Ovary (tissue), 9 donors: ENCODE results near the gene SDF4. TPM values are rescaled to one million over a fixed set of nuclear protein-coding genes. Genes with fewer than 3 reads are reported as not detected.

Experiments
- DNase-seq, 5 donors: peaks; one replicate each; pipeline ENCODE4 v3.0.0-alpha.2; 2019 to 2020
- H3K27ac ChIP-seq, 2 donors: fragments of 200-600 bp; one replicate each; pipeline versions ENCODE4 v1.5.1 to v1.8.0; 2019 to 2022
- H3K27me3 ChIP-seq: fragments of 200-600 bp; one replicate; pipeline ENCODE4 v1.8.0; 2022
- H3K36me3 ChIP-seq: fragments of 200-600 bp; sonication (generic); one replicate; pipeline ENCODE4 v1.5.1; 2019
- H3K4me1 ChIP-seq: one replicate; pipeline ENCODE4 v1.8.1; 2013; ENCODE audit warnings: mild to moderate bottlenecking, moderate library complexity; ENCODE audit not compliant: insufficient read depth
- H3K4me3 ChIP-seq: fragments of 200-600 bp; sonication (generic); one replicate; pipeline ENCODE4 v1.5.1; 2017
- H3K9me3 ChIP-seq, 2 donors: fragments of 200-600 bp in 1 of 2; sonication (generic) in 1 of 2; one replicate each; pipeline versions ENCODE4 v1.5.1 to v1.8.1; 2013 to 2019; ENCODE audit warnings: mild to moderate bottlenecking in 1 of 2, moderate library complexity in 1 of 2
- EP300 ChIP-seq: sonication (generic); formaldehyde crosslinking; IDR thresholded peaks from one replicate; pipeline ENCODE4 v1.6.1; 2017; ENCODE audit warnings: antibody characterized with exemption
- POLR2A ChIP-seq: fragments of 450-650 bp; IDR thresholded peaks from one replicate; pipeline ENCODE4 v1.6.1; 2017; ENCODE audit warnings: antibody characterized with exemption, mild to moderate bottlenecking, moderate library complexity
- WGBS, 3 donors: extraction: QIAGEN DNeasy Blood & Tissue Kit in 1 of 3; methylation state at CpG; one replicate each; pipeline versions ENCODE4 v1.1.5 to v1.1.7; 2013 to 2017; 5-methylcytosine and 5-hydroxymethylcytosine counted together
- intact Hi-C, 4 donors: fragments of 100-400 bp; cut with DNase I; formaldehyde crosslinking; loops; one replicate each; pipeline versions ENCODE4 v1.11.0 to v1.15.1; 2022 to 2023
- polyA plus RNA-seq, 2 donors: library from polyadenylated mRNA; stranded (reverse); fragments of 200-250 nt in 1 of 2; fragments of 350-450 nt in 1 of 2; fragmentation: Illumina TruSeq in 1 of 2; extraction: RNeasy Lipid Tissue Mini Kit (QIAGEN cat#74804) in 1 of 2; gene quantifications; one replicate each; pipeline ENCODE4 v1.2.3, GENCODE V29; 2013 to 2014
- total RNA-seq, 7 donors: library from RNA; depleted of rRNA in 2 of 7; stranded (reverse); fragments of >200 nt in 2 of 7; fragmentation: NEBNext Ultra II Directional in 3 of 7; extraction: Animal tissue kit (Norgen Biotek cat#: 25700) in 3 of 7; gene quantifications; one replicate each; pipeline versions ENCODE4 v1.1.0 to v1.2.4, GENCODE V29; 2016 to 2023
- TF ChIP-seq, protein P1 (sequence below), 3 donors: fragments of 450-650 bp in 2 of 3; fragments of 200-600 bp in 1 of 3; IDR thresholded peaks; one replicate each; pipeline versions ENCODE4 v1.5.1 to v1.8.0; 2016 to 2022; ENCODE audit warnings: antibody characterized with exemption in 3 of 3, mild to moderate bottlenecking in 1 of 3
- donor health status: DM: no; HTN: no; CAD: no; lungs with moderate emphysema.
- donor health status: DM: no; HTN: no; CAD: no.
- donor health status: Bipolar disorder and iron deficiency.
- donor health status: DM: yes; HTN: yes; CAD: no.
- donor health status: DM: no; HTN: no; CAD: no.
- donor health status: DM: yes; HTN: yes; CAD: no.

SDF4 gene
- total and polyA plus RNA-seq, 9 donors, result 32.5 to 145 (median 116) TPM

DNA sequence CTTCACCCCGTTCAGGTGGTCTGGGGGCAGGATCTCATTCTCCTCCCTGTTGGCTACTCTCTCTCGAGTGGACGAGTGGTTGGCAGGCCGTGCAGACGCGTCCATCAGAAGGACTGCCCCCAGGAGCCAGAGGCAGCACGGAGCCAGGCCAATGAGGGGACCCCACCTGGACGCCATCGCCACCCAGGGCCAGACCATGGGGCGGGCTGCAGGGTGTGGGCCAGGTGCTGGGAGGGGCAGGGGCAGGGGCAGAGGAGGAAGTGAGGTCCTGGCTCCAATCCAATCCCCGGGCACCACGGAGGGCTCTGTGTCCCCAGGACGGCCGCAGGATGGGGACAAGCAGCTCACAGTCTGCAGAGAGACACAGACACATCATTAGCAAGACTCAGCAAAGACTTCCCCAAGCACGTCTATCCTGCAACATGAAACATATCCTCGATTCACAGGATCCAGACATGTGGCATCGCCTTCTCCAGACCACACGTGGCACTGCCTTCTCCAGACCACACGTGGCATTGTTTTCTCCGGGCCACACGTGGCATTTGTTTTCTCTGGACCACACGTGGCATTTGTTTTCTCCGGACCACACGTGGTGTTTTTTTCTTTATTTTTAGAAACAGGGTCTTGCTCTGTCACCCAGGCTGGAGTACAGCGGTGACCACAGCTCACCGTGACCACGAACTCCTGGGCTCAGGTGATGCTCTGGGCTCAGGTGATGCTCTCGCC lies 3.0 kb downstream of the SDF4 start:
- H3K9me3 ChIP-seq, result no peaks in the 10 kb centered on the region
- peaks cover 19% of the 10 kb centered on the region for H3K4me1 ChIP-seq
- TF ChIP-seq POLR2A, result no peak
- no peak for TF ChIP-seq EP300
- TF ChIP-seq, protein P1, sequence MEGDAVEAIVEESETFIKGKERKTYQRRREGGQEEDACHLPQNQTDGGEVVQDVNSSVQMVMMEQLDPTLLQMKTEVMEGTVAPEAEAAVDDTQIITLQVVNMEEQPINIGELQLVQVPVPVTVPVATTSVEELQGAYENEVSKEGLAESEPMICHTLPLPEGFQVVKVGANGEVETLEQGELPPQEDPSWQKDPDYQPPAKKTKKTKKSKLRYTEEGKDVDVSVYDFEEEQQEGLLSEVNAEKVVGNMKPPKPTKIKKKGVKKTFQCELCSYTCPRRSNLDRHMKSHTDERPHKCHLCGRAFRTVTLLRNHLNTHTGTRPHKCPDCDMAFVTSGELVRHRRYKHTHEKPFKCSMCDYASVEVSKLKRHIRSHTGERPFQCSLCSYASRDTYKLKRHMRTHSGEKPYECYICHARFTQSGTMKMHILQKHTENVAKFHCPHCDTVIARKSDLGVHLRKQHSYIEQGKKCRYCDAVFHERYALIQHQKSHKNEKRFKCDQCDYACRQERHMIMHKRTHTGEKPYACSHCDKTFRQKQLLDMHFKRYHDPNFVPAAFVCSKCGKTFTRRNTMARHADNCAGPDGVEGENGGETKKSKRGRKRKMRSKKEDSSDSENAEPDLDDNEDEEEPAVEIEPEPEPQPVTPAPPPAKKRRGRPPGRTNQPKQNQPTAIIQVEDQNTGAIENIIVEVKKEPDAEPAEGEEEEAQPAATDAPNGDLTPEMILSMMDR (IDR thresholded peaks at IDR 0.05), result no peak
- whole genome bisulfite sequencing, 3 donors, result 79 to 84% (median 83%) methylated on average over 25 to 28 of the region's 28 CpGs
- no peaks in the 10 kb centered on the region for H3K27me3 ChIP-seq
- H3K36me3 ChIP-seq, result no peaks in the 10 kb centered on the region
- H3K27ac ChIP-seq, result no peak overlapping the region
- no peak overlapping the region for H3K4me3 ChIP-seq
- intact Hi-C loops, result no loop called here
- no peak for DNase-seq

DNA sequence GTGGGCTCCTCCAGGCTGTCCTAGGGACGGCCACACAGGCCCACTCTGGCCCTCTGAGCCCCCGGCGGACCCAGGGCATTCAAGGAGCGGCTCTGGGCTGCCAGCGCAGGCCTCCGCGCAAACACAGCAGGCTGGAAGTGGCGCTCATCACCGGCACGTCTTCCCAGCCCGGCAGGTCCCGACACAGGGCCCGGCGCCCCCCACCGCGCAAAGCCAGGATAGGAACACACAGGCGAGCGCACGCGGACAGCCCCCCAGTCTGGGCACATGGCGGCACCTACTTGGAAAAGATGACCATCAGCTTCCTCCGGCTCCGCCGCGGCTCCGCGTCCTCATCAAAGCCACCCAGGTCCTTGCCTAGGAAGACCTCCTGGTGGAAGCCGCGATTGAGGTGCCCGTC lies 3.6 kb downstream of the SDF4 start:
- Histone ChIP-seq H3K9me3 (no peaks in the 10 kb centered on the region), H3K36me3 (no peaks in the 10 kb centered on the region), H3K4me3 (no peak overlapping the region), H3K4me1 (peaks cover 17% of the 10 kb centered on the region), H3K27ac (no peak overlapping the region), H3K27me3 (no peaks in the 10 kb centered on the region)
- no peak for DNase-seq
- TF ChIP-seq EP300 (no peak), POLR2A (no peak)
- TF ChIP-seq, protein P1 (IDR thresholded peaks at IDR 0.05), result no peak
- WGBS, 3 donors, result 91 to 95% (median 92%) methylated on average over 26 to 30 of the region's 30 CpGs
- intact Hi-C loops, result no loop called here

DNA sequence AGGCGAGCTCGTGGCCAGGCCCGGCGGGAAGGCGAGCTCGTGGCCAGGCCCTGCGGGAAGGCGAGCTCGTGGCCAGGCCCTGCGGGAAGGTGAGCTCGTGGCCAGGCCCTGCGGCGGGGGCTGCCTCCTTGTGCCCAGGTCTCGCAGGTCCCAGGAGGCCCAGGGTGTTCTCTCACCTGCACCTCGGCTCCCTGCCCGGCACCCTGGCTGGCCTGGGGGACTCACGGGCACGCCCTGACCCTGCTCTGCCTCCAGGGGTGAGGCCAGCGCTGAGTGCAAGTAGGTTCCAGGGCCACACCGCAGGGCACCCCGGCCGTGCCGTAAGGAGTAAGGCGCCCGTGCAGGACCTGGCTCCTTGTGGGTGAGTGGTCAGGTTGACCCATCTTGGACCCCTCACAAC lies 4.4 kb downstream of the SDF4 start:
- intact Hi-C loops, result no loop called here

DNA sequence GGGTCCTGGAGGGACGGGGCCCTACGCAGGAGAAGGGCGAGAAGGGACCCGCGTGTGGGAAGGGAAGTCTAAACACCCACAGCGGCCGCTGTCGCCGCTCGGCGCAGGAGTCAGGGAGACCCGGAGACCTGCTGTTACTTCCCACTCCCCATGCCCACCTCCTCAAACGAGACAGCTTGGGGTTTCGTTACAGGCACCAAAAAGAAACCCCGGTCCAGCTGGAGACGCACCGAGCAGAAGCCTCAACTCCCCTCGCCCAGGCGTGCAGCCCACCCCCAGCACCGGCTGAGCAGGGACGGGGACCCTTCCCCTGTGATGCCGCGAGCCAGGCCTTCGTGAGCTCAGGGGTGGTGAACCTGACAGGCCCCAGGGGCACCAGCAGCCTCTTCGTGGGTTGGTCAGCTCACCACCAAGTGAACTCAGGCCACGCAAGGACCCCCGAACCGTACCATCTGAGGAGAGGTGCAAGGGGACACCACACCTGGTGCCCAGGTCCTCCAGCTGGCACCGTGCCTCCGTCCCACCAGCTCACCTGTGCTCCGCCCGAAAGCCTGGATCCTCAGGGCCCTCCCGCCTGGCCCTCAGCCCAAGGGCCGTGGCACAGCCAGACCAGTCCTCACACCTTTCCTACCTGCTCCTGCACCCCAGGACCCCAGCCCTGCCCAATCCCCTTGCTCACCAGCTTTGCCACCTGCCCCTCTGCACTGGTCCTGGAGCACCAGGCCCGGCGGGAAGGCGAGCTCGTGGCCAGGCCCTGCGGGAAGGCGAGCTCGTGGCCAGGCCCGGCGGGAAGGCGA lies 5.0 kb downstream of the SDF4 start:
- 92 to 93% (median 92%) methylated on average over 40 to 44 of the region's 44 CpGs for WGBS, 3 donors
- no peak overlapping the region for H3K27ac ChIP-seq
- intact Hi-C loops, result no loop called here

More for the DNA sequence above, 4.4 kb downstream of the SDF4 start:
- Histone ChIP-seq H3K27ac (no peak overlapping the region), H3K36me3 (no peaks in the 10 kb centered on the region), H3K4me1 (peaks cover 9% of the 10 kb centered on the region), H3K4me3 (no peak overlapping the region), H3K27me3 (no peaks in the 10 kb centered on the region), H3K9me3 (no peaks in the 10 kb centered on the region)
- WGBS, 3 donors, result 95 to 96% (median 96%) methylated on average over 13 to 25 of the region's 25 CpGs
- TF ChIP-seq POLR2A, result no peak
- TF ChIP-seq EP300, result no peak
- TF ChIP-seq, protein P1 (IDR thresholded peaks at IDR 0.05), result no peak
- DNase-seq, result no peak

More for the DNA sequence above, 5.0 kb downstream of the SDF4 start:
- no peak for DNase-seq
- no peaks in the 10 kb centered on the region for H3K36me3 ChIP-seq
- TF ChIP-seq POLR2A (no peak), EP300 (no peak)
- TF ChIP-seq, protein P1 (IDR thresholded peaks at IDR 0.05), result no peak
- no peaks in the 10 kb centered on the region for H3K9me3 ChIP-seq
- no peak overlapping the region for H3K4me3 ChIP-seq
- peaks cover 9% of the 10 kb centered on the region for H3K4me1 ChIP-seq
- H3K27me3 ChIP-seq, result no peaks in the 10 kb centered on the region
